Ectodermal cell (in vitro differentiated cells): Measurements from ENCODE around the gene CARD10.

Experiments
- H3K27ac ChIP-seq: 2 replicates; pipeline ENCODE4 v1.7.0; 2013; ENCODE audit warnings: mild to moderate bottlenecking, low read depth, low read length; ENCODE audit not compliant: insufficient read depth, poor library complexity, severe bottlenecking
- H3K27me3 ChIP-seq: 2 replicates; pipeline ENCODE4 v1.7.0; 2013; ENCODE audit warnings: mild to moderate bottlenecking, low read length; ENCODE audit not compliant: insufficient read depth, control insufficient read depth, poor library complexity, severe bottlenecking
- H3K36me3 ChIP-seq: one replicate; pipeline ENCODE4 v1.7.0; 2013; ENCODE audit warnings: low read length; ENCODE audit not compliant: control insufficient read depth, insufficient read depth
- H3K4me1 ChIP-seq: one replicate; pipeline ENCODE4 v1.7.0; 2013; ENCODE audit warnings: low read length; ENCODE audit not compliant: control insufficient read depth, insufficient read depth
- H3K4me3 ChIP-seq: 2 replicates; pipeline ENCODE4 v1.7.0; 2013; ENCODE audit warnings: low read depth, low read length, control low read depth; ENCODE audit not compliant: insufficient read depth
- H3K9me3 ChIP-seq: 2 replicates; pipeline ENCODE4 v1.7.0; 2013; ENCODE audit warnings: mild to moderate bottlenecking, low read length, moderate library complexity; ENCODE audit not compliant: control insufficient read depth
- WGBS, 2 experiments: methylation state at CpG; one replicate each; pipeline ENCODE4 v1.1.7; 2013; ENCODE audit warnings: missing lambda C conversion rate in 2 of 2; 5-methylcytosine and 5-hydroxymethylcytosine counted together

The CARD10 gene

DNA sequence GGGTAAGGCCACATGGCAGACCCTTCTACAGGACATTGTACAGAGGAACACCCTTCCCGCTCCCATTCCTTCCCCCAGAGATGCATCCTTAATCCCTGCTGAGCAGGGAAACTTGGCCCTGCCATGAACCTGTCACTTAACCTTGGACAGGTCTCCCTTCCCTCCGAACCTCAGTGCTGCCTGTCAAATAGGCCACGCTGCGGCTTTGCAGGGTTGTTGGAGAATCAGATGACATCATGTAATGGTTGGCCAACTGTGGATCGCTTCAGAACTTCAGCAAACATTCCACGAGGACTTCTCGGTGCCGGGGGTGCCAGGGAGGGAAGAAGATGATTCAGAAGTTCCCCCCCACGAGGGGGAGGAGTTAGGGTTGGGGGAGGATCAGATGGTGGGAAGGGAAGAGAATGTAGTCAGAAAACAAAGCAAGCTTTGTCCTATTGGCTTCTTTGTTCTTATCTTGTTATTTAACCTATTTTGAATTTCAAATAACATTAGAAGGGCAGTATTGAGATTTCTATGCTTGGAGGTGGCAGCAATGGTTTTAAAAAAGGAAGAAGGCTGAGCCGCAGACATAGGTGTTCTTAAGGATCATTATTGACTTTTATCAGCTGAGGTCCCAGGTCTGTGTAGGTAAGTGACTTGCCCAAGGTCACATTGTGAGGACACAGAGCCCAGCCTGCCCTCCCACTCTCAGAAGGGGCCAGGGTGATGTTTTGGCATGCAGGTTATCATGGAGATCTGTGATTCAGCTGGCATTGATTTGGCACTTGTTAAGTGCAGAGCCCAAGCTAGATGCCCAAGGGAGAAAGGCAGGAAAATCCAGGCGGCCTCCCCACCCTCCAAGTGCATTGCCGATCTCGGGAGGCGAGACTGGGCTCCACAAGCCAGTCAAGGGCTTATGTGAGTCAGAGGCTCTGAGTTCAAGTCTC lies 44.2 kb upstream of the CARD10 start:
- Histone ChIP-seq H3K27me3 (peaks cover 30% of the 10 kb centered on the region), H3K27ac (no peak overlapping the region), H3K36me3 (no peaks in the 10 kb centered on the region), H3K9me3 (no peaks in the 10 kb centered on the region), H3K4me1 (peaks cover 13% of the 10 kb centered on the region), H3K4me3 (no peak overlapping the region)
- 61 to 66% methylated on average over 14 of the region's 14 CpGs for WGBS, 2 experiments

DNA sequence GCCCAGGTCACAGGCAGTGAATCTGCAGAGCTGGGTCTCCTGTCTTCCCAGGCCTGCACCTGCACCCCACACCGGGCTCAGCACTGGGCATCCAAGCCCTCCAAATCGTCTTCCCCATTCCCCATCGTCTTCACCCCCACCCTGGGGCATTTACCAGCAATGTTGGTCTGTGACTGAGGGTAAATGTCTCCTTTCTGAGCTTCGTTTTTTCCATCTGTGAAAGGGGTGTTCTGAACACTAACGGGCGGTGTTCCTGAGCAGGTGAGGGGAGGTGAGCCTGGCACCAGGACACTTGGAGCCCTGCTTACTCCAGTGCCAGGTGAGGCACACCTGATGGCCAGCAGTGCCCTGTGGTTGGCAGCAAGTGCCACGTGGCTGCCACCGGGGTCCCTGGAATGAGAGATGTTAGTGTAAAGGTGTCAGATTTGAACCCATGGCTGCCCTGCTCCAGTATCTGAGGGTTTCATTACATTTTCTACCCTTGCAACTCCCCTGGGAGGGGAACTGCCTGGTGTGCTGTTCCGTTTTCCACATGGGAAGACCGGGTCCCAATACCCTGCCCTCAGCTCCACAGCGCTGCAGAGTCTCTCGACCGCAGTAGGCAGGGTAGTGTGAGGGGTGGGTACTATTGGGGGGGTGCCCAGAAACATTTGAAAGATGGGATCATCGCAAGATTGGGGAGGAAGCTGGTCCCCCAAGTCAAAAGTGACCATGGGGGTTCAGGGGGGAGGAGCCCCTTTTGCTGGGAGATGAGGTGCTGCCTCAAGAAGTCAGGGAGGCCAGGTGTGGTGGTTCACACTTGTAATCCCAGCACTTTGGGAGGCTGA lies 43.0 kb upstream of the CARD10 start:
- Histone ChIP-seq H3K9me3 (no peaks in the 10 kb centered on the region), H3K27ac (no peak overlapping the region), H3K36me3 (no peaks in the 10 kb centered on the region), H3K4me1 (peaks cover 13% of the 10 kb centered on the region), H3K27me3 (peaks cover 30% of the 10 kb centered on the region), H3K4me3 (no peak overlapping the region)
- WGBS, 2 experiments, result 91 to 92% methylated on average over 14 of the region's 14 CpGs

DNA sequence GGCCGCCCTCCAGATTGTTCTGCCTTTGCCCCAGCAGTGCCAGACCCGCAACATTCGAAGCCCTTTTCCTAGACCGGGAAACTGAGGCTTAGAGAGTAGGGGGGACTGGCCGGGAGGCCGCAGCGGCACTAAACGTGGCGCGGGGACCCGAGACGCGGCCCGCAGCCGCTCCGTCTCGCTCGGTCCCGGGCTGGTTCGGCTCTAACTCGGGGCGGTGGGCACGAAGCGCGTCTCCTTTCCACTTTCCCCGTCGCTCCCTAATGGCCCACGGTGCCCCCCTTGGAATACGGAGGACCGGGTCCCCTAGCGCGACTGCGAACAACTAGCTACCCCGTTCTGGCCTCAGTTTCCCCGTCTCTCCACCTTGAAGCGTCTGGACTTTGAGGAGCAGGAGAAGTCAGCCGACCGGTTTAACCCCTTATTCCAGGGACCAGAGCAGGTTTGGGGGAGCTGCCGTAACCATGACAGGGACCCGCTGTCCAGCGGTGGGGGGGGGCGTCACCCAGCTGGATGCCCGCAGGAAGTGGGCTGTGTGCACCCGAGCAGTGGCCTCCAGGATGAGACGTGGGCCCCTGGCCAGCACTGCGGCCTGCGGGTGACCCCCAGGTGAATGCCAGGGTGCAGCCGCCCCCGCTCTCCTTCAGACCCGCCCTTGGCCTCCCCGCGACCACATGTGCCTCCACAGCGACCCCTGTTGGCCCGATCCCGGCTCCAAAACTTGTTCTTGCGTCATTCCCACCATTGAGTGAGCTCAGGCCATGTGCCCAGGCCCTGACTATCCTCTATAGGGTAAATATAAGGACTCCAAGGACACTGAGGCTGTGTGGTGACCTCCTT lies 42.2 kb upstream of the CARD10 start:
- Histone ChIP-seq H3K4me3 (peak overlapping the region; percentile 50), H3K4me1 (peaks cover 19% of the 10 kb centered on the region), H3K27ac (no peak overlapping the region), H3K9me3 (no peaks in the 10 kb centered on the region), H3K27me3 (peaks cover 30% of the 10 kb centered on the region), H3K36me3 (no peaks in the 10 kb centered on the region)
- 3% methylated on average over 56 of the region's 56 CpGs for whole genome bisulfite sequencing, 2 experiments

- H3K4me1 ChIP-seq, result peaks cover 24% of the 10 kb centered on the region
- peak overlapping the region; percentile 50 for H3K4me3 ChIP-seq
- H3K9me3 ChIP-seq, result no peaks in the 10 kb centered on the region
- H3K36me3 ChIP-seq, result no peaks in the 10 kb centered on the region
- H3K27ac ChIP-seq, result no peak overlapping the region
- WGBS, 2 experiments, result 1% methylated on average over 72 of the region's 72 CpGs
- peaks cover 30% of the 10 kb centered on the region for H3K27me3 ChIP-seq
Measured at GRCh38 chr22:37560608-37561211, 41.5 kb upstream of the CARD10 start.

GRCh38 chr22:37559901-37560607 lies 40.8 kb upstream of the CARD10 start, which contains the start of gene CDC42EP1:
CDC42EP1 (plus strand) TSS chr22:37560480; CDS start chr22:37566350, 5,870 bp downstream.
- Histone ChIP-seq H3K27ac (no peak within 1 kb of the TSS), H3K4me1 (peaks cover 24% of the 10 kb centered on the region)

GRCh38 chr22:37559521-37559900 lies 40.3 kb upstream of the CARD10 start:
- no peaks in the 10 kb centered on the region for H3K36me3 ChIP-seq
- H3K27me3 ChIP-seq, result peaks cover 30% of the 10 kb centered on the region
- peaks cover 24% of the 10 kb centered on the region for H3K4me1 ChIP-seq
- H3K9me3 ChIP-seq, result no peaks in the 10 kb centered on the region
- H3K27ac ChIP-seq, result no peak overlapping the region
- H3K4me3 ChIP-seq, result no peak overlapping the region
- WGBS, 2 experiments, result 54 to 56% methylated on average over 6 of the region's 6 CpGs

More at GRCh38 chr22:37559901-37560607, 40.8 kb upstream of the CARD10 start, which contains the start of gene CDC42EP1:
- Histone ChIP-seq H3K9me3 (no peaks in the 10 kb centered on the region), H3K27me3 (peaks cover 30% of the 10 kb centered on the region), H3K4me3 (peak within 1 kb of the TSS; percentile 50), H3K36me3 (no peaks in the 10 kb centered on the region)
- 4% methylated on average over 76 of the region's 76 CpGs for WGBS, 2 experiments

DNA sequence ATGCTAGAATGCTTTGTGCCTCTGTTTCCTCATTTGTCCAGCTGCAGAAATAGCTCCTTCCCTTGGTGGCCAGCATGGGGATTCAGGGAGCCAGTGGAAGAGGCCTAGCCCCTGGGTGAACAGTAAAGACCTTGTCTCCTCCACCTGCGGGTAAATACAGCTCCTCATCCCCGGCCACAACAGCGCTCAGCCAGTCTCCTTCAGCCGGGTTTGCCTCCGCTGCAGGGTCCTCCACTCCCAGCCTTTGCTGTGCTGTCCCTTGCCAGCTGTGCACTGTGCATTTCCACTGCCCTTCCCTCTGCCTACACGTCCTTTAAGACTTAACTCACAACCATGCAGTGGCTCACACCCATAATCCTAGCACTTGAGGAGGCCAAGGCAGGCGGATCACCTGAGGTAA lies 39.6 kb upstream of the CARD10 start:
- no peaks in the 10 kb centered on the region for H3K36me3 ChIP-seq
- H3K9me3 ChIP-seq, result no peaks in the 10 kb centered on the region
- 81 to 82% methylated on average over 7 of the region's 7 CpGs for WGBS, 2 experiments
- no peak overlapping the region for H3K4me3 ChIP-seq
- peaks cover 30% of the 10 kb centered on the region for H3K27me3 ChIP-seq
- peaks cover 23% of the 10 kb centered on the region for H3K4me1 ChIP-seq
- no peak overlapping the region for H3K27ac ChIP-seq

DNA sequence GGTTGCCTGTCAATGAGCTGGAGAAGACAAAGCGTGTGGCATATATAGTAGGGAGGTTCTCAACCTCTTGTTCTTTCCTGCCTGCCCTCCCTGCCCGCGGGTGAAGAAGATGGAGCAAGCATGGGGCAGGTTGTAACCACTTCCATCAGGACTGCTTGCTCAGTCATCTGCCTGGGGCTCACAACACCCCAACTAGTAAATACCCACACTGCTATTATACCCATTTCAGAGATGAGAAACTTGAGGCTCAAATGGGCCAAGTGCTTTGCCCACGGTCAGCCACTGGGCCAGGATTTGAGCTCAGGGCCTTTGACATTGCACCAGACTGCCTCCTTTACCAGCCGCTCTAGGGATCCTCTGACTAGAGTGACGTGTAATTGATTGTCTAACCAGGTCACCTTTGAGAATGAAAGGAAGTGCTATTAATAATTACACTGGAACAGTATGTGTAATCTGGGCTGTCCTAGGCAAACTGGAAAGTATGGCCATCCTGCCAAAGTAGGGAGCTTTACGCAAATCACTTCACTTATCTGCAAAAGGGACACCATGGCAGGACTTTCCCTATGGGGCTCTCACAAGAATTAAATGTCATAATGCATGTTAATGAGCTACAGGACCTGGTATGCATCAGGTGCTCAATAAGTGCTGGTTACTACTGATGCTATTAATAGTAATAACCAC lies 38.2 kb upstream of the CARD10 start:
- 92 to 94% methylated on average over 7 of the region's 7 CpGs for WGBS, 2 experiments
- H3K4me1 ChIP-seq, result peaks cover 23% of the 10 kb centered on the region
- peaks cover 29% of the 10 kb centered on the region for H3K27me3 ChIP-seq
- H3K36me3 ChIP-seq, result no peaks in the 10 kb centered on the region
- no peaks in the 10 kb centered on the region for H3K9me3 ChIP-seq
- no peak overlapping the region for H3K4me3 ChIP-seq
- no peak overlapping the region for H3K27ac ChIP-seq
